H9 (cell line): Measurements from ENCODE around the gene GAP43. TPM values are rescaled to one million over a fixed set of nuclear protein-coding genes. Genes with fewer than 3 reads are reported as not detected.

Experiments
- DNase-seq: peaks from one replicate; pipeline ENCODE4 v3.0.0-alpha.2; 2017
- H2AFZ ChIP-seq: one replicate; pipeline ENCODE4 v1.6.1; 2013; ENCODE audit warnings: mild to moderate bottlenecking, low read length, control low read depth, moderate library complexity
- H2AK5ac ChIP-seq: 2 replicates; pipeline ENCODE4 v1.6.1; 2013; ENCODE audit warnings: low read length, control low read depth, mixed read lengths; ENCODE audit not compliant: insufficient read length
- H2BK120ac ChIP-seq: one replicate; pipeline ENCODE4 v1.6.1; 2013; ENCODE audit warnings: low read depth, mild to moderate bottlenecking, low read length, control low read depth, inconsistent platforms; ENCODE audit not compliant: poor library complexity, severe bottlenecking
- H2BK12ac ChIP-seq: 2 replicates; pipeline ENCODE4 v1.6.1; 2013; ENCODE audit warnings: low read length, control low read depth, mixed read lengths, low read depth; ENCODE audit not compliant: insufficient read length
- H2BK15ac ChIP-seq: 2 replicates; pipeline ENCODE4 v1.6.1; 2013; ENCODE audit warnings: low read depth, low read length, control low read depth
- H2BK20ac ChIP-seq: one replicate; pipeline ENCODE4 v1.6.1; 2013; ENCODE audit warnings: low read depth, mild to moderate bottlenecking, low read length, control low read depth, inconsistent platforms; ENCODE audit not compliant: poor library complexity, severe bottlenecking
- H2BK5ac ChIP-seq: 2 replicates; pipeline ENCODE4 v1.6.1; 2013; ENCODE audit warnings: low read length, control low read depth, mixed read lengths; ENCODE audit not compliant: insufficient read length
- H3K14ac ChIP-seq: 2 replicates; pipeline ENCODE4 v1.6.1; 2013; ENCODE audit warnings: low read length, control low read depth; ENCODE audit not compliant: insufficient read depth
- H3K18ac ChIP-seq: 2 replicates; pipeline ENCODE4 v1.6.1; 2013; ENCODE audit warnings: low read depth, mild to moderate bottlenecking, mixed read lengths, low read length, control low read depth; ENCODE audit not compliant: insufficient read length
- H3K23ac ChIP-seq: 2 replicates; pipeline ENCODE4 v1.6.1; 2013; ENCODE audit warnings: low read length, control low read depth, mixed read lengths, low read depth; ENCODE audit not compliant: insufficient read length
- H3K23me2 ChIP-seq: 2 replicates; pipeline ENCODE4 v1.6.1; 2013; ENCODE audit warnings: low read depth, mild to moderate bottlenecking, mixed read lengths, low read length, control low read depth; ENCODE audit not compliant: insufficient read length, poor library complexity, severe bottlenecking
- H3K27ac ChIP-seq: 2 replicates; pipeline ENCODE4 v1.5.1; 2013; ENCODE audit warnings: low read length, control low read depth, mixed read lengths, low read depth; ENCODE audit not compliant: insufficient read length
- H3K27me3 ChIP-seq: 2 replicates; pipeline ENCODE4 v1.6.1; 2013; ENCODE audit warnings: low read length, control low read depth, inconsistent platforms; ENCODE audit not compliant: insufficient read depth
- H3K4ac ChIP-seq: 2 replicates; pipeline ENCODE4 v1.6.1; 2013; ENCODE audit warnings: low read depth, mild to moderate bottlenecking, control low read depth, inconsistent platforms, low read length, moderate library complexity
- H3K4me1 ChIP-seq: 2 replicates; pipeline ENCODE4 v1.6.1; 2013; ENCODE audit warnings: low read length, control low read depth, inconsistent platforms; ENCODE audit not compliant: insufficient read depth
- H3K4me2 ChIP-seq: 2 replicates; pipeline ENCODE4 v1.6.1; 2013; ENCODE audit warnings: low read length, control low read depth, mixed read lengths; ENCODE audit not compliant: insufficient read length, insufficient read depth
- H3K56ac ChIP-seq: 2 replicates; pipeline ENCODE4 v1.6.1; 2013; ENCODE audit warnings: low read depth, mild to moderate bottlenecking, mixed read lengths, low read length, control low read depth; ENCODE audit not compliant: insufficient read length
- H3K79me1 ChIP-seq: 2 replicates; pipeline ENCODE4 v1.6.1; 2013; ENCODE audit warnings: low read depth, mild to moderate bottlenecking, moderate library complexity, low read length, control low read depth, inconsistent platforms; ENCODE audit not compliant: insufficient read depth, poor library complexity, severe bottlenecking
- H3K79me2 ChIP-seq: 2 replicates; pipeline ENCODE4 v1.6.1; 2013; ENCODE audit warnings: low read length, control low read depth, inconsistent platforms; ENCODE audit not compliant: insufficient read depth
- H3K9ac ChIP-seq: 2 replicates; pipeline ENCODE4 v1.6.1; 2013; ENCODE audit warnings: low read length, control low read depth, mixed read lengths; ENCODE audit not compliant: insufficient read length; ENCODE audit errors: extremely low read depth
- H3K9me3 ChIP-seq: one replicate; pipeline ENCODE4 v1.6.1; 2013; ENCODE audit warnings: low read depth, low read length, inconsistent platforms; ENCODE audit not compliant: control insufficient read depth
- H3T11ph ChIP-seq: one replicate; pipeline ENCODE4 v1.6.1; 2013; ENCODE audit warnings: mild to moderate bottlenecking, low read length, control low read depth, inconsistent platforms
- H4K20me1 ChIP-seq: one replicate; pipeline ENCODE4 v1.6.1; 2013; ENCODE audit not compliant: control insufficient read depth, insufficient read length, insufficient read depth
- H4K5ac ChIP-seq: 2 replicates; pipeline ENCODE4 v1.6.1; 2013; ENCODE audit warnings: low read depth, mild to moderate bottlenecking, mixed read lengths, low read length, control low read depth; ENCODE audit not compliant: insufficient read length
- H4K8ac ChIP-seq: replicated peaks from 2 replicates; pipeline ENCODE4 v1.6.1; 2013; ENCODE audit warnings: low read length, control low read depth, mixed read lengths, low read depth; ENCODE audit not compliant: insufficient read length
- H4K91ac ChIP-seq: 2 replicates; pipeline ENCODE4 v1.6.1; 2013; ENCODE audit warnings: low read depth, mild to moderate bottlenecking, moderate library complexity, mixed read lengths, low read length, control low read depth; ENCODE audit not compliant: insufficient read length
- H3K27ac Mint-ChIP-seq, 3 experiments: 2 replicates in 2 of 3; 3 replicates in 1 of 3; pipeline ENCODE4 v1.8.0; 2020 to 2021; ENCODE audit warnings: mixed read lengths in 3 of 3, mild to moderate bottlenecking in 1 of 3, moderate library complexity in 1 of 3
- H3K27me3 Mint-ChIP-seq: 2 replicates; pipeline ENCODE4 v1.8.0; 2021; ENCODE audit warnings: low read depth, mild to moderate bottlenecking, moderate library complexity, mixed read lengths
- H3K36me3 Mint-ChIP-seq, 3 experiments: 2 replicates in 2 of 3; 3 replicates in 1 of 3; pipeline ENCODE4 v1.8.0; 2020 to 2021; ENCODE audit warnings: low read depth in 3 of 3, mixed read lengths in 3 of 3; ENCODE audit not compliant: insufficient read depth in 1 of 3
- H3K4me1 Mint-ChIP-seq, 2 experiments: 2 replicates each; pipeline ENCODE4 v1.8.0; 2020; ENCODE audit warnings: mixed read lengths in 2 of 2
- H3K4me3 Mint-ChIP-seq, 2 experiments: 2 replicates in 1 of 2; 3 replicates in 1 of 2; pipeline ENCODE4 v1.8.0; 2020 to 2021; ENCODE audit warnings: mild to moderate bottlenecking in 2 of 2, mixed read lengths in 2 of 2, moderate library complexity in 1 of 2
- H3K9me3 Mint-ChIP-seq, 2 experiments: 2 replicates in 1 of 2; 3 replicates in 1 of 2; pipeline ENCODE4 v1.8.0; 2020; ENCODE audit warnings: mild to moderate bottlenecking in 2 of 2, mixed read lengths in 2 of 2, moderate library complexity in 1 of 2
- CTCF ChIP-seq: fragments of 200-600 bp; sonication (generic); conservative IDR thresholded peaks from 3 replicates; pipeline ENCODE4 v1.8.0; 2021; ENCODE audit warnings: antibody characterized with exemption, mild to moderate bottlenecking
- whole genome bisulfite sequencing: extraction: QIAGEN DNeasy Blood & Tissue Kit; methylation state at CpG from one replicate; pipeline ENCODE4 v1.1.7; 2013; ENCODE audit warnings: missing lambda C conversion rate, low lambda C conversion rate, mixed read lengths; ENCODE audit not compliant: insufficient read length; ENCODE audit errors: extremely low coverage; 5-methylcytosine and 5-hydroxymethylcytosine counted together
- total RNA-seq: library from RNA; stranded (reverse); gene quantifications from 2 replicates; pipeline ENCODE4 v1.2.1, GENCODE V29; 2021

GAP43 gene
- total RNA-seq, 1 experiment from 2014 or later: 12.8 TPM

- no peak overlapping the region for H4K91ac ChIP-seq
- H2BK5ac ChIP-seq: no peak overlapping the region
- H3K9me3 Mint-ChIP-seq: no peaks in the 10 kb centered on the region
- no peaks in the 10 kb centered on the region for H3K4me1 ChIP-seq
- H3K18ac ChIP-seq: no peak overlapping the region
- H3K27ac Mint-ChIP-seq: peak overlapping the region in 1 of 3 experiments; percentile 37; a peak in 1 of 7 replicates
- TF ChIP-seq CTCF: no peak
- no peak overlapping the region for H2BK20ac ChIP-seq
- no peak overlapping the region for H3K27ac ChIP-seq
- no peaks in the 10 kb centered on the region for H3K27me3 ChIP-seq
- H3T11ph ChIP-seq: no peak overlapping the region
- no peak overlapping the region for H4K5ac ChIP-seq
- H3K23ac ChIP-seq: no peak overlapping the region
- no peak overlapping the region for H3K4me2 ChIP-seq
- H3K4ac ChIP-seq: no peak overlapping the region
- no peaks in the 10 kb centered on the region for H3K36me3 Mint-ChIP-seq
- no peak for DNase-seq
- H4K20me1 ChIP-seq: no peaks in the 10 kb centered on the region
- H3K23me2 ChIP-seq: no peaks in the 10 kb centered on the region
- H2BK120ac ChIP-seq: no peak overlapping the region
- no peaks in the 10 kb centered on the region; the same call in 1 of the 2 replicates for H3K27me3 Mint-ChIP-seq
- H3K14ac ChIP-seq: no peak overlapping the region
- no peak overlapping the region for H3K4me3 Mint-ChIP-seq
- no peak overlapping the region for H2BK12ac ChIP-seq
- H2BK15ac ChIP-seq: no peak overlapping the region
- H4K8ac ChIP-seq: no peak overlapping the region
- H3K56ac ChIP-seq: no peak overlapping the region
- no peaks in the 10 kb centered on the region for H3K79me1 ChIP-seq
- no CpG with 5 or more reads among the region's 3 CpGs for WGBS
- H3K79me2 ChIP-seq: no peaks in the 10 kb centered on the region
- H2AFZ ChIP-seq: no peak overlapping the region
- no peaks in the 10 kb centered on the region for H3K9me3 ChIP-seq
- peaks cover 0 to 3% of the 10 kb centered on the region in 2 experiments; a peak in 3 of 4 replicates for H3K4me1 Mint-ChIP-seq
- H2AK5ac ChIP-seq: no peak overlapping the region
- H3K9ac ChIP-seq: no peak overlapping the region
These were observed 137.4 kb downstream of the GAP43 start for GRCh38 chr3:115760716-115761115.
